ENCODE results near the gene MAML2. TPM values are rescaled to one million over a fixed set of nuclear protein-coding genes. Genes with fewer than 3 reads are reported as not detected.
A peak's percentile ranks its signal among the peaks of the same experiment; 100 is the strongest.

The MAML2 gene
- total and polyA plus RNA-seq, 2 of the 13 experiments (the other 11 are each of a cell fraction or from before 2014, with no cell fraction given): 2.3 to 25.9 TPM

- FAIRE-seq (no peak), ATAC-seq (peak; percentile 69), DNase-seq (ENCODE audit: low spot score) (peak; percentile 70)
- no peak overlapping the region for H3K4me3 ChIP-seq (replicated peaks in 1 of 3; ENCODE audit: insufficient read depth in 1 of 3, low read depth in 2 of 3, low read length in 3 of 3)
- H3K79me2 ChIP-seq (ENCODE audit: insufficient read depth, low read length): no peaks in the 10 kb centered on the region
- H3K4me2 ChIP-seq (ENCODE audit: low read depth, low read length): no peak overlapping the region
- in situ Hi-C loops (cut with HindIII; ENCODE audit: extremely low pct_ligation_motif_present, low pct_unique_long_range_greater_than_20kb) (no loop called here), intact Hi-C loops (cut with micrococcal nuclease; ENCODE audit: unreplicated experiment) (no loop called here)
- BruUV-seq (replicated peaks): no TSS peak
- POLR2A ChIA-PET: interaction anchor here (1.0 kb wide), 1 partner anchor 33 kb away, joined by 4 read pairs; no protein-coding TSS in a partner anchor
- peak overlapping the region; percentile 1 for H3K27ac ChIP-seq (ENCODE audit: extremely low read length, insufficient read depth, low read length)
- H2AFZ ChIP-seq (ENCODE audit: low read length): no peak overlapping the region
- no peaks in the 10 kb centered on the region for H4K20me1 ChIP-seq (ENCODE audit: insufficient read depth, low read length)
- H3K36me3 ChIP-seq (replicated peaks in 1 of 2; ENCODE audit: control insufficient read depth in 1 of 2, insufficient read depth in 2 of 2, low read length in 2 of 2): no peaks in the 10 kb centered on the region; a peak in 2 of 5 replicates
- 42% methylated on average over 2 of the region's 2 CpGs for WGBS (ENCODE audit: low lambda C conversion rate)
- no peaks in the 10 kb centered on the region for H3K9me3 ChIP-seq (ENCODE audit: low read length)
- peaks cover 26% of the 10 kb centered on the region for H3K4me1 ChIP-seq (ENCODE audit: insufficient read depth, low read length)
- H3K9ac ChIP-seq (ENCODE audit: insufficient read depth, low read depth, low read length): no peak overlapping the region
- CTCF ChIA-PET (ENCODE audit: low intra/inter-chr PET ratio, low total read pairs): no interaction called here
- no peaks in the 10 kb centered on the region for H3K27me3 ChIP-seq (ENCODE audit: control insufficient read depth in 1 of 2, insufficient read depth in 2 of 2, low read length in 2 of 2)
- TF ChIP-seq ZBTB20 (CRISPR knock-in tag; IDR thresholded peaks at IDR 0.05; ENCODE audit: borderline replicate concordance, low read depth) (peak; percentile 80; the same call in 1 of the 2 replicates), ZNF501 (CRISPR knock-in tag; IDR thresholded peaks at IDR 0.05) (no peak), SRSF4 (IDR thresholded peaks at IDR 0.05; ENCODE audit: low read depth, low read length, poor library complexity, severe bottlenecking) (no peak), POGZ (CRISPR knock-in tag; IDR thresholded peaks at IDR 0.05) (0 out of 2 replicates have a peak, but pooled peaks have one; percentile 27), MEF2D (CRISPR knock-in tag; IDR thresholded peaks at IDR 0.05) (no peak), ZNF431 (CRISPR knock-in tag; IDR thresholded peaks at IDR 0.05; ENCODE audit: borderline replicate concordance, low read depth) (no peak), ARID4A (CRISPR knock-in tag; IDR thresholded peaks at IDR 0.05; ENCODE audit: borderline replicate concordance) (no peak), RCOR2 (CRISPR knock-in tag; IDR thresholded peaks at IDR 0.05) (no peak), LBX2 (CRISPR knock-in tag; IDR thresholded peaks at IDR 0.05; ENCODE audit: borderline replicate concordance) (no peak), TARDBP (CRISPR knock-in tag; IDR thresholded peaks at IDR 0.05) (no peak), ZFP91 (CRISPR knock-in tag; IDR thresholded peaks at IDR 0.05; ENCODE audit: borderline replicate concordance) (no peak), ZNF574 (CRISPR knock-in tag; IDR thresholded peaks at IDR 0.05) (no peak), HOMEZ (CRISPR knock-in tag; IDR thresholded peaks at IDR 0.05; ENCODE audit: low read depth) (peak; percentile 55; the same call in 1 of the 2 replicates)
These were observed 210.6 kb downstream of the MAML2 start for GRCh38 chr11:96132437-96132836.
